Tibial nerve (tissue), 4 donors: ENCODE results near the gene HCFC1R1. TPM values are rescaled to one million over a fixed set of nuclear protein-coding genes. Genes with fewer than 3 reads are reported as not detected.
"Not testable (repeated sequence)": the region's sequence is repeated elsewhere in the genome, so short reads cannot be mapped to it uniquely, and the experiment has no call there.

ENCODE experiments used
- DNase-seq, 2 donors: peaks; one replicate each; pipeline ENCODE4 v3.0.0-alpha.2; 2019; ENCODE audit warnings: low spot score in 2 of 2
- H3K27ac ChIP-seq, 4 donors: fragments of 200-600 bp; sonication (generic) in 3 of 4; one replicate each; pipeline ENCODE4 v1.5.1; 2017 to 2019; ENCODE audit warnings: mild to moderate bottlenecking in 1 of 4
- H3K27me3 ChIP-seq, 2 donors: fragments of 200-600 bp; sonication (generic) in 1 of 2; one replicate each; pipeline versions ENCODE4 v1.5.1 to v1.6.0; 2017 to 2019
- H3K36me3 ChIP-seq, 3 donors: fragments of 200-600 bp; sonication (generic); one replicate each; pipeline ENCODE4 v1.5.1; 2018 to 2019
- H3K4me1 ChIP-seq, 4 donors: fragments of 200-600 bp; sonication (generic) in 3 of 4; one replicate each; pipeline ENCODE4 v1.5.1; 2017 to 2019
- H3K4me3 ChIP-seq, 4 donors: fragments of 200-600 bp; sonication (generic) in 3 of 4; one replicate each; pipeline ENCODE4 v1.5.1; 2017 to 2019; ENCODE audit warnings: mild to moderate bottlenecking in 1 of 4, moderate library complexity in 1 of 4
- H3K9me3 ChIP-seq, 4 donors: fragments of 200-600 bp; sonication (generic) in 3 of 4; one replicate each; pipeline ENCODE4 v1.5.1; 2017 to 2019
- EP300 ChIP-seq, 2 donors: sonication (generic); formaldehyde crosslinking; IDR thresholded peaks; one replicate each; pipeline ENCODE4 v1.6.1; 2017; ENCODE audit warnings: antibody characterized with exemption in 2 of 2, mild to moderate bottlenecking in 1 of 2
- POLR2A ChIP-seq, 2 donors: fragments of 450-650 bp; IDR thresholded peaks; one replicate each; pipeline ENCODE4 v1.6.1; 2017; ENCODE audit warnings: antibody characterized with exemption in 2 of 2, mild to moderate bottlenecking in 2 of 2, moderate library complexity in 2 of 2
- WGBS, 2 donors: methylation state at CpG; one replicate each; pipeline ENCODE4 v1.1.5; 2018; 5-methylcytosine and 5-hydroxymethylcytosine counted together
- total RNA-seq, 4 donors: library from RNA; depleted of rRNA; stranded (reverse); fragments of >200 nt; gene quantifications; one replicate each; pipeline ENCODE4 v1.1.0, GENCODE V29; 2016
- TF ChIP-seq, protein P1 (sequence below), 5 experiments: fragments of 200-600 bp in 3 of 5; fragments of 450-650 bp in 2 of 5; sonication (generic) in 3 of 5; IDR thresholded peaks; one replicate each; pipeline ENCODE4 v1.5.1; 2016 to 2019; ENCODE audit warnings: antibody characterized with exemption in 5 of 5, mild to moderate bottlenecking in 3 of 5, moderate library complexity in 2 of 5

HCFC1R1 gene, protein sequence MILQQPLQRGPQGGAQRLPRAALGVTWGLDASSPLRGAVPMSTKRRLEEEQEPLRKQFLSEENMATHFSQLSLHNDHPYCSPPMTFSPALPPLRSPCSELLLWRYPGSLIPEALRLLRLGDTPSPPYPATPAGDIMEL
- total RNA-seq = 10 to 100 TPM; 17.7 to 46.9 (median 38.5) TPM

DNA sequence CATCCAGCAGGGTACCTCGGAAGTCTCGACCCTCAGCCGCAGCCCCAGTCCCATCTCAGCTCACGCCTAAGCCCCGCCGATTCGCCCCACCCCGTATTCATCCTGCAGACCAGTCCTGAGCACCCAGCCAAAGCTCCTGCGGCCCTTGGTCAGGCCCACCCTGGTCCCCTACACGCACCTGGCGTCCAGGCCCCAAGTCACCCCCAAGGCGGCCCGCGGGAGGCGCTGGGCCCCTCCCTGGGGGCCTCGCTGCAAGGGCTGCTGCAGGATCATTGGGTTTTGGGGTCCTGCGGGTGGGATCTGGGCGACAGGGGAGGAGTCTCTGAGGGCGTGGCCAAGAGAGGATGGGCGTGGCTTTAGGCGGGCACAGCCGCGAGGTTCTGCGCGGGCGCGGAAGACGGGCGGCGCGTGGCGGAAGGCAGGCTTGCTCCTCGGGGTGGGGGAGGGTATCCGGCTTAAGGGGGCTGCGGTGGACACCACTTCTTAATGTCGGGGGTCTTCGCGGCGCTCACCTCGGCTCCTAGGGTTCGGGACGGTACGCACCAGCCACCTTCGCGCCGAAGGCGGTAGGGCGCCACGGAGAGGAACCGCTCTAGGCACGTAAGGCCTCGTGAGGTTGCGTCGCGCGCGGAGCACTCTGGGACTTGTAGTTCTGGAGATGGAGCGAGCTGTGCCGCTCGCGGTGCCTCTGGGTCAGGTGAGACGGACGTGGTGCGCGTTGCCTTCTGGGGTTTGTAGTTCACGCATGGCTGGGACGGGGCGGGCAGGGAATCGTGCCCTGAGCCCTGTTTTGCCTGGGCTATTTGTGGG is at the start of gene HCFC1R1, which contains the start of gene THOC6:
Gene HCFC1R1 (minus strand): TSS at position 274 of the 810 bp plus-strand sequence. CDS start 1 bp downstream, at position 273.
Gene THOC6 (plus strand): TSS at position 367 of the 810 bp plus-strand sequence. CDS start 292 bp downstream, at position 659.
- WGBS, 2 donors = 0 to 1% methylated on average over 47 to 49 of the region's 69 CpGs
- TF ChIP-seq POLR2A (IDR thresholded peaks at IDR 0.05) (peak in 1 of 2 donors; percentile 66), EP300 (IDR thresholded peaks at IDR 0.05) (peak; percentile 87 to 90)
- TF ChIP-seq, protein P1, sequence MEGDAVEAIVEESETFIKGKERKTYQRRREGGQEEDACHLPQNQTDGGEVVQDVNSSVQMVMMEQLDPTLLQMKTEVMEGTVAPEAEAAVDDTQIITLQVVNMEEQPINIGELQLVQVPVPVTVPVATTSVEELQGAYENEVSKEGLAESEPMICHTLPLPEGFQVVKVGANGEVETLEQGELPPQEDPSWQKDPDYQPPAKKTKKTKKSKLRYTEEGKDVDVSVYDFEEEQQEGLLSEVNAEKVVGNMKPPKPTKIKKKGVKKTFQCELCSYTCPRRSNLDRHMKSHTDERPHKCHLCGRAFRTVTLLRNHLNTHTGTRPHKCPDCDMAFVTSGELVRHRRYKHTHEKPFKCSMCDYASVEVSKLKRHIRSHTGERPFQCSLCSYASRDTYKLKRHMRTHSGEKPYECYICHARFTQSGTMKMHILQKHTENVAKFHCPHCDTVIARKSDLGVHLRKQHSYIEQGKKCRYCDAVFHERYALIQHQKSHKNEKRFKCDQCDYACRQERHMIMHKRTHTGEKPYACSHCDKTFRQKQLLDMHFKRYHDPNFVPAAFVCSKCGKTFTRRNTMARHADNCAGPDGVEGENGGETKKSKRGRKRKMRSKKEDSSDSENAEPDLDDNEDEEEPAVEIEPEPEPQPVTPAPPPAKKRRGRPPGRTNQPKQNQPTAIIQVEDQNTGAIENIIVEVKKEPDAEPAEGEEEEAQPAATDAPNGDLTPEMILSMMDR (IDR thresholded peaks at IDR 0.05) = peak in 1 of 5 experiments; percentile 29

DNA sequence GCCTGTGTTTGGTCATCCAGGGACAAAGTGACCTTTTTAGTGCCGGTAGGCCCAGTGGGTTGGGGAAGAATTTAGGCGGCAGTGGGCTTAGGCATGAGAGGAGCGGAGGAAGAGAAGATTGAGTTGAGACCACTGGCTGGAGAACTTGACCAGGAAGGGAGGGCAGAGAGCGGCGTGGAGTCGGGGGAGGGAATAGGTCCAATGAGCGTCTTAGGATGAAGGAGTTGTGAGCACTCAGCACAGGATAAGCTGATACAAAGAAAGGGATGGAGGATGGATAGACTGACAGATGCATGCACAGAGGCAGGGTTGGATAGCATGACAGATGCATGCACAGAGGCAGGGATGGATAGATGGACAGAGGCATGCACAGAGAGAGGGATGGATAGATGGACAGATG is 49.7 kb upstream of the HCFC1R1 start:
- H3K9me3 ChIP-seq = no peaks in the 10 kb centered on the region
- no peak for DNase-seq
- H3K27ac ChIP-seq = no peak overlapping the region
- H3K27me3 ChIP-seq = peaks cover 0 to 18% of the 10 kb centered on the region in 2 donors
- no peaks in the 10 kb centered on the region for H3K36me3 ChIP-seq
- TF ChIP-seq, protein P1 (IDR thresholded peaks at IDR 0.05) = no peak
- TF ChIP-seq POLR2A (IDR thresholded peaks at IDR 0.05) (no peak), EP300 (IDR thresholded peaks at IDR 0.05) (no peak)
- 83 to 87% methylated on average over 7 of the region's 7 CpGs for WGBS, 2 donors
- no peaks in the 10 kb centered on the region for H3K4me1 ChIP-seq
- no peak overlapping the region for H3K4me3 ChIP-seq

More for the DNA sequence above, at the start of gene HCFC1R1, which contains the start of gene THOC6:
- H3K4me3 ChIP-seq = peak within 1 kb of the TSS; percentile 62 to 68 (median 65)
- H3K9me3 ChIP-seq = no peaks in the 10 kb centered on the region
- peak; percentile 92 to 95 for DNase-seq
- H3K4me1 ChIP-seq = peaks cover 0 to 68% (median 41%) of the 10 kb centered on the region in 4 donors
- H3K27ac ChIP-seq = peak within 1 kb of the TSS; percentile 78 to 99 (median 95)
- H3K27me3 ChIP-seq = peaks cover 0 to 8% of the 10 kb centered on the region in 2 donors
- H3K36me3 ChIP-seq = peaks cover 0 to 22% (median 5%) of the 10 kb centered on the region in 3 donors

DNA sequence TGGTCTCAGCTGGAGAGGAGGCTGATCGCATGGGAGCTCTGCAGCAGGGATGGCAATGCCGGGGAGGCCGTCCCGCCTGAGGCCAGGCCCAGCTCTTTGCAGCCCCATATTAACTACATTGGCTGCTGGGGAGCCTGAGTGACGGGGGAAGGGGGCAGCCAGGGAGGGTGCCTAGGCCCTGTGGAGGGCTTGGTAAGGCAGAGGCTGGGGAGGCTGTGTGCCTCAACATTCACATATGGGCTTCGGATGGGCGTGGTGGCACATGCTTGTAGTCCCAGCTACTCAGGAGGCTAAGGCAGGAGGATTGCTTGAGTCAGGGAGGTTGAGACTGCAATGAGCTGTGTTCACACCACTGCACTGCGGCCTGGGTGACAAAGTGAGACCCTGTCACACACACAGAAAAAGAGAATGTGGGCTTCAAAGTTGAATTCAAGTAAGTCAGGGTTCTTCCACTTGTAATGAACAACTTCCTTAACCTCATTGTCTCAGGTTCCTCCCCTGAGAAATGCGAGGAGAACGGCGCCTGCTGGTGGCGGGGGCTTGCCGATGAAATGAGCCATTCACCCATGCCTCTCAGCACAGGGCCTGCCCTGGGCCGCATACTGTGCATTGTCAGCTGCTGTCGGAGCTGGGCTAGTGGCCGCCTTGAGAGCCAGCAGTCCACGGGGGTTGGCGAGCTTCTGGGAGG is 49.0 kb upstream of the HCFC1R1 start:
- not testable (repeated sequence) for H3K27ac ChIP-seq, DNase-seq, H3K36me3 ChIP-seq, H3K9me3 ChIP-seq, H3K4me1 ChIP-seq, H3K4me3 ChIP-seq
- H3K27me3 ChIP-seq = peaks cover 0 to 18% of the 10 kb centered on the region in 2 donors
- WGBS, 2 donors = 64 to 83% methylated on average over 8 to 10 of the region's 18 CpGs

DNA sequence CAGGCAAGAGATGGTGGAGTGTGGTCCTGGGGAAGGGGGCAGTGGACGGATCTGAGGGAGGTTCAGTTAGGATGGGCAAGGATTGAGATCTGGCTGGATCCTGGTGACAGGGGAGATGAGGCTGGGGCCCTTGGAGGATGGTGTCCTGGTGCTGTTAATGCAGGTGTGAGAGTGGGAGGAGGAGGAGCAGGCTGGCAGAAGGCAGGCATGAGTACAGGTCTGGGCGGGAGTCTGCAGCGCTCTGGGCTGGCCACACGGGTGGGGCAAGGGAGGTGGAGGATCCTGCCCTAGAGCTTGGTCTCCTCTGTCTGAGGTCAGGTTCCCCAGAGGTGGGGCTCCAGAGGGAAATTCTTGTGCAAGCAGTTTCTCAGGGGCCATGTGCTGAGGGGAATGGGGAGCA is 48.4 kb upstream of the HCFC1R1 start:
- not testable (repeated sequence) for H3K4me3 ChIP-seq, H3K27ac ChIP-seq, DNase-seq, H3K9me3 ChIP-seq, H3K36me3 ChIP-seq, H3K4me1 ChIP-seq
- WGBS, 2 donors = 83 to 91% methylated on average over 1 of the region's 4 CpGs
- H3K27me3 ChIP-seq = peaks cover 0 to 18% of the 10 kb centered on the region in 2 donors

DNA sequence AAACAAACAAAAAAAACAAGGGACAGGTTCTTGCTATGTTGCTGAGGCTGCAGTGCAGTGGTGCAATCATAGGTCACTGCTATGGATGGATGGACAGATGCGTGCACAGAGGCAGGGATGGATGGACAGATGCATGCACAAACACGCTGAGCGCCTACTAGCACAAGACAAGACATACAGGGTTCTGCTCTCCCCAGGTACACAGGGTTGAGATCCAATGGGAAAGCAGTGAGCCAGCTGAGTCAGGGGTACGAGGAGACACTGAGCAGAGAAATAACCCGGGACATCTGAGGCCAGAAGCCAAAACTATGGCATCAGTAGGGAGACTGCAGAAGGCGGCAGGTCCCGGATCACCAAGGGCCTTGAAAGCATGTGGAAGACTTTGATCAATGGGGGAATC is 47.9 kb upstream of the HCFC1R1 start:
- H3K27ac ChIP-seq = no peak overlapping the region
- TF ChIP-seq, protein P1 (IDR thresholded peaks at IDR 0.05) = no peak
- TF ChIP-seq POLR2A (IDR thresholded peaks at IDR 0.05) (no peak), EP300 (IDR thresholded peaks at IDR 0.05) (no peak)
- WGBS, 2 donors = 85 to 89% methylated on average over 7 of the region's 7 CpGs

More for the DNA sequence above, 47.9 kb upstream of the HCFC1R1 start:
- Histone ChIP-seq H3K4me3 (no peak overlapping the region), H3K36me3 (no peaks in the 10 kb centered on the region), H3K27me3 (peaks cover 0 to 17% of the 10 kb centered on the region in 2 donors), H3K4me1 (no peaks in the 10 kb centered on the region), H3K9me3 (no peaks in the 10 kb centered on the region)
- no peak for DNase-seq
